HEK293T (cell line): ENCODE results near the gene CARD19.

ENCODE experiments used
- ARNT ChIP-seq: fragments of 450-650 bp; IDR thresholded peaks from 2 replicates; pipeline ENCODE4 v1.6.1; 2017; ENCODE audit warnings: mild to moderate bottlenecking
- BHLHE40 ChIP-seq: fragments of 450-650 bp; IDR thresholded peaks from 2 replicates; pipeline ENCODE4 v1.6.1; 2016; ENCODE audit warnings: mild to moderate bottlenecking, moderate library complexity, borderline replicate concordance
- FOXK2 ChIP-seq: fragments of 450-650 bp; IDR thresholded peaks from 2 replicates; pipeline ENCODE4 v1.6.1; 2016; ENCODE audit warnings: mild to moderate bottlenecking
- FOXM1 ChIP-seq: fragments of 450-650 bp; IDR thresholded peaks from 2 replicates; pipeline ENCODE4 v1.6.1; 2017; ENCODE audit warnings: mild to moderate bottlenecking, borderline replicate concordance
- LEF1 ChIP-seq: fragments of 450-650 bp; IDR thresholded peaks from 2 replicates; pipeline ENCODE4 v1.6.1; 2017; ENCODE audit warnings: mild to moderate bottlenecking, borderline replicate concordance
- PKNOX1 ChIP-seq: fragments of 450-650 bp; IDR thresholded peaks from 2 replicates; pipeline ENCODE4 v1.6.1; 2016
- SUZ12 ChIP-seq: fragments of 450-650 bp; IDR thresholded peaks from 2 replicates; pipeline ENCODE4 v1.6.1; 2016; ENCODE audit warnings: mild to moderate bottlenecking
- TARDBP ChIP-seq: fragments of 450-650 bp; IDR thresholded peaks from 2 replicates; pipeline ENCODE4 v1.6.1; 2016

GRCh38 chr9:93088656-93089015 is 7.4 kb upstream of the CARD19 start:
- no peak for TF ChIP-seq SUZ12
- no peak for TF ChIP-seq FOXM1
- no peak for TF ChIP-seq BHLHE40
- TF ChIP-seq ARNT: no peak
- no peak for TF ChIP-seq TARDBP
- TF ChIP-seq LEF1: no peak
- TF ChIP-seq PKNOX1: no peak
- no peak for TF ChIP-seq FOXK2
